Femur (tissue), 1 donor: ENCODE data around the gene PHACTR3.

Source experiments
- DNase-seq: peaks from one replicate; pipeline ENCODE4 v3.0.0-alpha.2; 2017

PHACTR3 gene

DNA sequence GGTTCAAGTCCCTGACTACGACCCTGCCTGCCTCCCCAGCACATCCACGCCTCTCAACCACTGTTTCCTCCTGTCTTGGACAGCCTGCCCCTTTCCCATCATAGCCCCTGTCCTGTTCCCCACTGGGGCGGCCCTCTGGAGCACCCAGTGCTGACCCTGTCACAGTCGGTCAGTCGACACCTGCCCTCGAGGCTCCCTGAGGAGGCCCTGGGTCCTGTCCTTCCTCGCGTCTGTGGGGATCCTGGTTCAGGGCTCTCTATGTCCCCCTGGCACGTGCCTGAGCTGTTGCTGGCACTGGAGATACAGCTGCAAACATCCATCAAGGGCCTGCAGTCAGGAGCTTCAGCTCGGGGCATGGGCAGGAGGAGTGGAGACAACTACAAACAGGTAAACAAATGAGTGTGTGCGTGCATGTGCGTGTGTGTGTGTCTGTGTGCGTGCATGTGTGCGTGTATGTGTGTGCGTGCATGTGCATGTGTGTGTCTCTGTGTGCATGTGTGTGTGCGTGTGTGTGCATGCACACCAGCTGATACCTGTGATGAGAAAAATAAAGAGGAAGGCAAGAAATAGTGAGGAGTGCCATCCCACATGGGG, 132.8 kb downstream of the PHACTR3 start:
- no peak for DNase-seq

DNA sequence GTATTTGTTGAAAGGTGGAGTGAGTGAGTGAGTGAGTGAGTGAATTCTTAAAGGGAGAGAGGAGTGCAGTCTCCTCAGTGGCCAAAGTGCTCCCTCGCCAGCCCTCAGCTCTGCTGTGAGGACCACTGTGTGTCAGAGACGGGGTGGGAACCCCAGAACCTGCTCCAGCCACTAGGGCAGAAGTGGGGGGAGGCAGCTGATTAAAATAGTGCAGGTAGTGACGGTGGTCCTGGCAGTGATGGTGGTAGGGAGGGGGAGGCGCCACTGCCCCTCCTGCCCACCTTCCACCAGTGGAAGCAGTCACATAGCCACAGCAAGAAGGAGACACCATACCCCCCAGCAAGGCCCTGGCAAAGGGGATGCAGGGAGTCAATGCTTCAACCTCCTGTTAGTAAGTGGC, 133.5 kb downstream of the PHACTR3 start:
- DNase-seq = no peak

DNA sequence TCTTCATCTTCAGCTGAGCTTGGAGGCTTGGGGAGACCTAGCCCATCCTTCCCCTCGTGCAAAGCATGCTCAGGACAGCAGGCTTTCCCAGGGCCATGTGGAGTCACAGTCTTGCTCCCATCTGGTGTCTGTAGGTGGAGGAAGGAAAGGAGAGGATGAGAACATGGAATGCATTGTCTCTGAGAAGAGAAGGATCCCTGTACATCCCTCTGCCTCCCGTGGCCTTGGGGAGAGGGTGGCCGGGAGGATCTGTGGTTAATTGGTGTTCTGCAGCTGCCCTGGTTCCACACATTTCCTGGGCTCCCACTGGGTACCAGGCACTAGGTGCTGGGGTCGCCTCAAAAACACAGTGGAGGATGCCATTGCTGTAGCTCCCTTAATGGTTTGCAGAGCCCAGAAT, 134.5 kb downstream of the PHACTR3 start:
- no peak for DNase-seq

GRCh38 chr20:59740621-59741020, 136.3 kb downstream of the PHACTR3 start:
- DNase-seq = no peak

DNA sequence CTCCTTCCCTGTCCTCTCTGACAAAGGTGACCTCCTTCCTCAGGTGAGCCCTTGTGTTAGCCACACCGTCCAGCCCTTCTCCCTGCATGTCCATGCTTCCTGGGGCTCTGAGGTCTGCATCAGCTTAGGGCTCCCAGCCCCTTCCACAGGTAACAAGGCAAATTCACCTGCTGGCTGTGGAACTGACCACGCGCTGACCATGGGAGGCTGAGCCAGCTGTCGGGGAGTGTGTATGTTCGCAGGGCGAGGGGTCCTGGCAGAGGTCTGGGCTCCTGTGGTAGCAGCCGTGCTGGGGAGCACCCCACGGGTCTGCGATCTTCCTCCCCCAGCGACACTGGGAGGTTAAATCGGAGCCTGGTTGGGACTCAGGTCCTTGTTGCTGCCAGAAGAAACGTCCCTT, 136.7 kb downstream of the PHACTR3 start:
- no peak for DNase-seq

GRCh38 chr20:59742351-59743095, 138.2 kb downstream of the PHACTR3 start:
- DNase-seq = no peak

DNA sequence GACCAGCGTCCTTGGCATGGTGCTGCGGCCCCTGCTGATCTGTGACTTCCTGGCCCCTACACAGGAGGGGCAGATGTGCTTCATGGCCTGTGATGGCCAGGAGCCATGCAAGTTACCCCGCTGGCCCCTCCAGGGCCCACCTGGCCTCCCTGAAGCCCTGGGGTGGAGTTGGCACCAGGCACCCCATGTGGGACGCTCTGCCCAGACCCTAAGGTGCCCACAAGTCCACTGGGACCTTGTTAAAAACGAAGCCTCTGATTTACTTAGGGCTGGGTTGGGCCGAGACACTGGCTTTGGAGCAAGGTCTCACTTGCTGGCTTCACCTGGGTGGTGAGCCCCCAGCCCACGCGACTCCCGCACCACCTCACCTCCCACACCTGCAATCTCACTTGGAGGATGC, 139.0 kb downstream of the PHACTR3 start:
- DNase-seq = no peak

GRCh38 chr20:59743767-59744485, 139.6 kb downstream of the PHACTR3 start:
- DNase-seq = no peak

DNA sequence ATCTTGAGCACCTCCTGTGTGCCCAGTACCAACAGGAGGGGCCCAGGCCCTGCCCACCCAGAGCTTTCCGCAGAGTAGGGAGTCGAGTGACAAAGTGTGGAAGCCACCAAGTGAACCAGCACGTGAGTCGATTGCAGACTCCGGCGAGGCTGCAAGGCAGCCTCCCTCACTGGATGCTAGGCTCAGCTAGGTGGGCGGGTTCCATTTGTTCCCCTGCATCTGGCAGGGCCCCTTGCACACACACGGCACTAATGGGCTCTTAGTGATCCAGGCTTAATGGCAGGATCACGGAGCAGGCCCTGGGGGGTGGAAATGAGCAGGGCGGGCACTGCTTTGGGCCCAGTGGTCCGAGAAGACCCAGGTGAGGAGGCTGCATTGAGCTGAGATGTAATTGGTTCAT, 140.4 kb downstream of the PHACTR3 start:
- no peak for DNase-seq

DNA sequence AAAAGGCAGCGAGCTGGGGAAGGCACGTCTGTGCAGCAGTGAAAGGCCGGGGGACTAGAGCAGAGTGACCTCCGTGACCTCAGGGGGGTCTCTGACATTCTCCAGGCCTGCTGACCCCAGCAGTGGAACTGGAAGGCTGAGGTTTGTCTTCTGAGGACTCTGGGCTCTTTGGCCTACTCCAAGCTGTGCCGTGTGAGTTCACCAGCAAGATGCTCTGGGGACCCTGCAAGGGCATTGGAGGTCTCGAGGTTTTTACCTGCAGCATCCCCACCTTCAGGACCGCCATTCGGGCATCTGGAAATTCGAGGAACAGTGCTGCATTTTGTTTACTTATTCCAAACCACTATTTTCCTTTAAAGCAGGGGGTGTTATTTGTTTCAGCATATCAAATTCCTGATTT, 140.9 kb downstream of the PHACTR3 start:
- no peak for DNase-seq

DNA sequence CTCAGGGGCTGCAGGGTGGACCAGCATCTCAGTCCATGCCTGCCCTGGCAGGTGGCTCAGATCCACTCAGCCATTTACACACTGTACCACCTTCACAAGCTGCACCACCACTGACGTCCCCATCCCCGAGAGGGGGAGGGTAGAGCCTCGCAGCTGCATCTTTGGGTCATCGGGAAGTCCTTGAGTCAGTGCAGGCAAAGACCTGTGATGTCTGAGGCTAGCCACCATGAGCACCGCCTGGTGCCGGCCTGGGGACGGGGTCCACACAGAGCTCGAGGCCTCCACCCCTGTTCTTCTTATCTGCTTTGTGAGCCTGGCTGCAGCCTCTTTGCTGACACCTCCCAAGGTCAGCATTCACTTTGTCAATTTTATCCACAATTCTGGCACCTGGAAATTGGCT, 141.4 kb downstream of the PHACTR3 start:
- no peak for DNase-seq

DNA sequence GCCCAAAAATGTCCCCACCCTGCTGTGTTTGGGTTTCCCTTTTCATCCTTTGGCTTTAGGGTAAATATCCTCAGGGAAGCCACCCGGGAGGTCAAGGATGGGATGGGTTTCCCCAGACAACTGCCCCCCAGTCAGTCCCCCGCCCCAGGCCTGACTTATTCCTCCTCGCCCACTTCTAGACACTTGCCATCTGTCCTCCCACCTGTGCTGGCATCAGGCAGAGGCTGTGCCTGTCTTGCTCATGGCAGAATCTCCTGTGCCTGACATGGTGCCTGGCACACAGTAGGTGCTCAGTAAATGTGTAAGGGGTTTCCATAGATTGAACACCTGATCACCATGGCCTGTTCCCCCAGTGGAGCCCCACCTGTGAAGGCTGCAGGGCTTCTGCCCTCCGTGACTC, 141.8 kb downstream of the PHACTR3 start:
- DNase-seq = no peak

DNA sequence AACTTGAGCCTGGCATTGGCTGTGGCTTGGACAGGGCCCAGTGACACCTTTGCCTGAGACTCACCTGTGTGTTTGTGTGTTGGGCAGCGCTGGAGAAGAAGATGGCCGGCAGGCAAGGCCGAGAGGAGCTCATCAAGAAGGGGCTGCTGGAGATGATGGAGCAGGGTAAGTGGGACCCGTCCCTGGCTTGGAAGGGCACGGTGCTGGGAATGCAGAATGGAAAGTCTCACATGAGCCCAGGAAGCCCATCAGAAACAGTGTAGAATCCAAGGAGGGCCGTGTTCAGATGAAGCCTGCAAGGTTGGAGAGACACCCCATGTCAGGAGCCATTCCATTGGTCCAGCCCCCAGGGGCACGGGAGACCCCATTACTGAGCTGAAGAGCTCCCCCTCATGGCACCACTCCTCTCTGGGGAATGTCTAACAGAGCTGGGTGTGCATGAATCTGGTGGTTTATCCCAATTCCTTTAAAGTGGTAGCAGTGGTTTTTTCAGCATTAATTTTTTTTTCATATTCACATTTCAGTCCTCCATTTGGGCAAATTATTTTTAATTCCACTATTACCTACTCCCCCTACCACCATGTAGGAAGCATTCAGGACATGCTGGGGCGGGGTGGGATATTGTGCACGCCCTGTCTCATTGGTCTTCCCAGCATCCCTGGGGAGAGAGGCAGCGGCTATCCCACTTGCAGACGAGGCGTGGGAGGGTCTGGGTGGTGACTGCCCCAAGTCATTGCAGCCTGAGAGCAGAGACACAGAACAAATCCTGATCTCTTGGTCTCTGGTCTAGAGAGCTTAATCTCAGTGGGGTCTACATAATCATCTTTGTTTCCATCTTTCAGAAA, 143.6 kb downstream of the PHACTR3 start:
- no peak for DNase-seq

DNA sequence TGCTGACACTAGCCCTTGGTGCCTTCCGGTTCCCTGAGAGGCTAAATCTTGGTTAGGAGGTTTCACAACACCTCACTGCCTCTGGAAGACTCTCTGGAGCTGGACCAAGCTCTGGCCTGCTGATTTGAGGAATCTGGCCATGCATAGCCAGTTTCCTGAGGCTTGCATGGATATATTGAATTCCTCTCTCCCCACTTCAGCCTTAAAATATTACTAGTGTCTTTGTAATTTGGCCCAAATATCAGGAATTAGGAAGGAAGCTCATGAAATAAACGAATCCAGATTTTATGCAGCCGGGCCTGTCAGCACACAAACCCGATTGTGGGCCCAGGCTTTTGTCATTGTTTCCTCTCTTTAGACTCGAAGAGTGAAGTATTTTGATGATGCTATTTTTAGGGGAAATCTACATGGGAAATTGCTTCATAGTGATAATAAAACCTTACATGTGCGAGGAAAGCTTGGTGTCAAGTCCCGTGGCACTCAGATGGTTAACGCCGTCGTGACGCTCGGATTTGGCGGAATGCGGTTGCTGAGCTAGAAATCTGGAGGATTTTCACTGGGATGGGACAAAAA, 144.4 kb downstream of the PHACTR3 start:
- DNase-seq = peak; percentile 76

DNA sequence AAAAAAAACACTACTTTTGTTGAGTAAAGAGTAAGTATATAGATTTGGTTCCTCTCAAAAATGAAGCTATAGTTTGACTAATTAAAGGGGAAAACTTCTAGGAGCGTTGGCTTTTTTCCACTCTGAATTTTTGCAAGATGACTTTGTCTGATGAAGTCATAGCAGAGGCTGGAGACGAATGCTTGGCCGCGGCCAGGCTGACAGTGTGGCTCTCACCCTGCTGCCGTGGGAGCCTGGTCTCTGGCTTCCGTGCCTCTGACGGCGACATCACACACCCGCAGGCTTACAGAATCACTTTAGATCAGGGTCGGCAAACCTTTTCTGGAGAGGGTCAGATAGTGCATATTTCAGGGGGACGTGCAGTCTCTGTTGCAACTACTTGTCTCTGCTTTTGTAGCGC, 145.0 kb downstream of the PHACTR3 start:
- DNase-seq = peak; percentile 66

GRCh38 chr20:59750209-59750840, 146.0 kb downstream of the PHACTR3 start:
- no peak for DNase-seq

DNA sequence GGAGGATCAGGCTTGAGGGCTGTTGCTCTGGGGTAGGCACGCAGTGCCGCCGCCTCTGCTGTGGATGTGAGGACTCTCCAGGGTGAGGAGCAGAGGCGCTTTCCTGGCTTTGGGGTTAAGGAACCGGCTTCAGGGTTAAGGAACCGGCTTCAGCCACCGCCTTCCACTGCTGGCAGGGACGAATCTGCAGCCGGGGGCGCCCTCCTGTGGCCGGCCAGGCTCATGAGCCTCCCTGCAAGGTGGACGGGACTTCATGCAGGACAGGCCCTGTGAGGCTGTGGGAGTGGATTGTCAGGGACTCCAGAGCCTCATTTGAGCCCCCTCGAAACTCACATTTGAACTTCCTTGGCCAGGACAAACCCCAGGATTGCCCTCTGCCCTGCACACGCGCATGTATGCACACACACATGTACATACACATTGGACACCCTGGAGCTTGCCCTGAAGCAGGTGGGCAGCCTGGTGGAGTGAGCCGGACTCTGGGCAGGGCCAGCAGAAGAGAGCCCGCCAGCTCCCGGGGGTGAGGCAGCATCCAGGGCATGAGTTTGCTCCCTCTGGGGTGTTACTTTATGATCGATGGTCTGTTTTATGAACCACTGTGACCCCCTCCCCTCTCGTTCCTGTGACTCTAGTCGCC, 146.9 kb downstream of the PHACTR3 start:
- DNase-seq = peak; percentile 89

GRCh38 chr20:59752101-59752586, 147.8 kb downstream of the PHACTR3 start:
- peak; percentile 80 for DNase-seq

- no peak for DNase-seq
Measured at GRCh38 chr20:59752704-59753460, 148.5 kb downstream of the PHACTR3 start.

DNA sequence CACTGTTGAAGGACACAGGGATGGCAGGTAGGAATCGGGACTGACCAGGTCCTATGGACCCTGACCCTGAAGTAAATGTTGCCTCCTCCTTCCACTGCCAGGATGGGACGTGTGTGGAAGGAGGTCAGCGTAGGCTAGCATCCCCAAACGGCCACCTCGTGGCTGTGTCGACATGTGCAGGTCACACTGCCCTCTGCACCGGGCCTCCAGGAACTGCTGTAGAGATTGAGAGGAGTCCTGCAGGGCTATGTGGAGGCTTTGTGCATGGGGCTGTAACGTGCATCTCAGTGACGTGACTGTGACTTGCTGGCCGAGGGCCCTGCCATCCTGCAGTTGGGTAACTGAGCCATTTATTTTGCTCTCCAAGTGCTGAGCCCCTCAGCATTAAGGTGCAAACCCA, 149.5 kb downstream of the PHACTR3 start:
- DNase-seq = no peak

GRCh38 chr20:59754551-59754950, 150.2 kb downstream of the PHACTR3 start:
- no peak for DNase-seq
